ENCODE measurements around the gene CALU. TPM values are rescaled to one million over a fixed set of nuclear protein-coding genes. Genes with fewer than 3 reads are reported as not detected.

The CALU gene
- polyA plus RNA-seq, 1 donor (not counting 4 experiments of a cell fraction or from before 2014, with no cell fraction given), result 155 TPM

- Histone ChIP-seq H3K9me1 (ENCODE audit: control insufficient read depth, extremely low read depth, insufficient read depth, low read length) (no peaks in the 10 kb centered on the region), H4K20me1 (ENCODE audit: control insufficient read depth, extremely low read depth, insufficient read depth, low read length) (no peaks in the 10 kb centered on the region), H2AFZ (ENCODE audit: control insufficient read depth, low read length) (no peak overlapping the region), H3K27me3 (ENCODE audit: control insufficient read depth, extremely low read depth, insufficient read depth, low read length) (peaks cover 3% of the 10 kb centered on the region), H3K79me2 (ENCODE audit: control insufficient read depth, insufficient read depth, low read length) (no peaks in the 10 kb centered on the region), H3K9me3 (ENCODE audit: control insufficient read depth, low read depth, low read length) (no peaks in the 10 kb centered on the region), H3K27ac (ENCODE audit: control insufficient read depth, insufficient read depth, low read length) (no peak overlapping the region), H3K4me1 (ENCODE audit: control insufficient read depth, extremely low read depth, insufficient read depth, low read length) (no peaks in the 10 kb centered on the region), H3K36me3 (ENCODE audit: control insufficient read depth in 2 of 2, extremely low read depth in 1 of 2, insufficient read depth in 2 of 2, low read length in 2 of 2) (no peaks in the 10 kb centered on the region), H3K9ac (ENCODE audit: control insufficient read depth, extremely low read depth, insufficient read depth, low read length) (no peak overlapping the region), H3K4me2 (ENCODE audit: control insufficient read depth, extremely low read depth, insufficient read depth, low read depth, low read length) (no peak overlapping the region), H3K4me3 (ENCODE audit: control insufficient read depth in 2 of 3, extremely low read depth in 1 of 3, insufficient read depth in 2 of 3, low read depth in 1 of 3, low read length in 3 of 3) (no peak overlapping the region)
- dilution Hi-C loops (cut with MboI; ENCODE audit: extremely low pct_ligation_motif_present, low sequenced_read_pairs), result no loop called here
- TF ChIP-seq EZH2 (IDR thresholded peaks at IDR 0.05; ENCODE audit: low read length), result no peak
- TF ChIP-seq, protein P1, sequence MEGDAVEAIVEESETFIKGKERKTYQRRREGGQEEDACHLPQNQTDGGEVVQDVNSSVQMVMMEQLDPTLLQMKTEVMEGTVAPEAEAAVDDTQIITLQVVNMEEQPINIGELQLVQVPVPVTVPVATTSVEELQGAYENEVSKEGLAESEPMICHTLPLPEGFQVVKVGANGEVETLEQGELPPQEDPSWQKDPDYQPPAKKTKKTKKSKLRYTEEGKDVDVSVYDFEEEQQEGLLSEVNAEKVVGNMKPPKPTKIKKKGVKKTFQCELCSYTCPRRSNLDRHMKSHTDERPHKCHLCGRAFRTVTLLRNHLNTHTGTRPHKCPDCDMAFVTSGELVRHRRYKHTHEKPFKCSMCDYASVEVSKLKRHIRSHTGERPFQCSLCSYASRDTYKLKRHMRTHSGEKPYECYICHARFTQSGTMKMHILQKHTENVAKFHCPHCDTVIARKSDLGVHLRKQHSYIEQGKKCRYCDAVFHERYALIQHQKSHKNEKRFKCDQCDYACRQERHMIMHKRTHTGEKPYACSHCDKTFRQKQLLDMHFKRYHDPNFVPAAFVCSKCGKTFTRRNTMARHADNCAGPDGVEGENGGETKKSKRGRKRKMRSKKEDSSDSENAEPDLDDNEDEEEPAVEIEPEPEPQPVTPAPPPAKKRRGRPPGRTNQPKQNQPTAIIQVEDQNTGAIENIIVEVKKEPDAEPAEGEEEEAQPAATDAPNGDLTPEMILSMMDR (optimal IDR thresholded peaks at IDR 0.05 in 1 of 3, IDR thresholded peaks at IDR 0.05 in 1 of 3, conservative IDR thresholded peaks at IDR 0.05 in 1 of 3; ENCODE audit: extremely low read depth in 1 of 3, insufficient read depth in 2 of 3, low read length in 3 of 3), result no peak
- no peak for DNase-seq (ENCODE audit: low read depth, low spot score)
- no peak for FAIRE-seq
These were observed 71.8 kb downstream of the CALU start for GRCh38 chr7:128810997-128811396.

DNA sequence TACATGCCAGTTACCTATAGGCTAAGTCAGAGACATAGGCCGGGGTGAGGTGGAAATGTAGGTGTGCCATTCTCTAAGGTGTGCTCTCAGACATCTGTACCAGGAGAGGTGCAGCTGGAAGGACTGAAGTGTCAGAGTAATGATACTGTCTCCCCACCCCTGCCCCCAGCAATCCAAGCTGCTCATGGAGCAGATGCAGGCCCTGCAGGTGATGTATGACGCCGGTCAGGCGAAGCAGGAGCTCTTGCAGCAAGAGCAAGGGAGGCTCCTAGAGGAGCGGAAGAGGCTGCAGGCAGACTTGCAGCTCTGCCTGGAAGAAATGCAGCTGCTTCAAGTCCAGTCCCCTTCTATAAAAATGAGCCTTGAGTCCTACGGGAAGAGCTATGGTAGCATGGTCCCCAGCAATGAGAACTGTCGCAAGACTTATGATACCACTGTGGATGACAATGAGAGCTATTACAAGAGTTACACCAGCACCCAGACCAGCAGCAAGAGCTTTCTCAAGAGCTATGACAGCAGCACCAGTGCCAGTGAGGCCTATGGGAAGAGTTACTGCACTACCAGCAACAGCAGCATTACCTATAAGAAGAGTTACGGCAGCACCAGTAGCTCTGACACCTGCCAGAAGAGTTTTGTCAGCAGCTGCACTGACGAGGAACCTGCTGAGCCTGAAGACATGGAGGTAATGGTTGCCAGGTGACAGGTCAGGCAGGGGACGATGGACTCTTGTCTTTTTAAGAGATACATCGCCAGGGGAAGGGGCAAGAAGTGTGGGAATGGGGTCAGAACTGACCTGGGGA lies 72.7 kb downstream of the CALU start:
- Histone ChIP-seq H3K9ac (ENCODE audit: control insufficient read depth, extremely low read depth, insufficient read depth, low read length) (no peak overlapping the region), H3K9me3 (ENCODE audit: control insufficient read depth, low read depth, low read length) (no peaks in the 10 kb centered on the region), H3K27me3 (ENCODE audit: control insufficient read depth, extremely low read depth, insufficient read depth, low read length) (peaks cover 3% of the 10 kb centered on the region), H3K9me1 (ENCODE audit: control insufficient read depth, extremely low read depth, insufficient read depth, low read length) (no peaks in the 10 kb centered on the region), H3K36me3 (ENCODE audit: control insufficient read depth in 2 of 2, extremely low read depth in 1 of 2, insufficient read depth in 2 of 2, low read length in 2 of 2) (no peaks in the 10 kb centered on the region), H3K4me3 (ENCODE audit: control insufficient read depth in 2 of 3, extremely low read depth in 1 of 3, insufficient read depth in 2 of 3, low read depth in 1 of 3, low read length in 3 of 3) (no peak overlapping the region), H3K4me2 (ENCODE audit: control insufficient read depth, extremely low read depth, insufficient read depth, low read depth, low read length) (no peak overlapping the region), H3K79me2 (ENCODE audit: control insufficient read depth, insufficient read depth, low read length) (no peaks in the 10 kb centered on the region), H2AFZ (ENCODE audit: control insufficient read depth, low read length) (no peak overlapping the region), H4K20me1 (ENCODE audit: control insufficient read depth, extremely low read depth, insufficient read depth, low read length) (no peaks in the 10 kb centered on the region), H3K27ac (ENCODE audit: control insufficient read depth, insufficient read depth, low read length) (no peak overlapping the region), H3K4me1 (ENCODE audit: control insufficient read depth, extremely low read depth, insufficient read depth, low read length) (no peaks in the 10 kb centered on the region)
- no peak for DNase-seq (ENCODE audit: low read depth, low spot score)
- no peak for TF ChIP-seq EZH2 (IDR thresholded peaks at IDR 0.05; ENCODE audit: low read length)
- TF ChIP-seq, protein P1 (optimal IDR thresholded peaks at IDR 0.05 in 1 of 3, IDR thresholded peaks at IDR 0.05 in 1 of 3, conservative IDR thresholded peaks at IDR 0.05 in 1 of 3; ENCODE audit: extremely low read depth in 1 of 3, insufficient read depth in 2 of 3, low read length in 3 of 3), result no peak
- dilution Hi-C loops (cut with MboI; ENCODE audit: extremely low pct_ligation_motif_present, low sequenced_read_pairs), result no loop called here
- no peak for FAIRE-seq

Data from keratinocyte (primary cell).